OCI-LY1 (cell line): Measurements from ENCODE around the gene L3MBTL4.

Experiments
- H2AFZ ChIP-seq: fragments of 200-600 bp; sonication (generic), shearing (Covaris generic); 2 replicates; pipeline ENCODE4 v1.6.0; 2014; ENCODE audit warnings: antibody characterized with exemption, mild to moderate bottlenecking, low read length
- H3F3A ChIP-seq: fragments of 200-600 bp; sonication (generic), shearing (Covaris generic); 2 replicates; pipeline ENCODE4 v1.6.0; 2014; ENCODE audit warnings: mild to moderate bottlenecking, antibody characterized with exemption, low read length, moderate library complexity; ENCODE audit not compliant: insufficient read depth
- H3K27ac ChIP-seq: fragments of 200-600 bp; sonication (generic); 2 replicates; pipeline ENCODE4 v1.5.1; 2014; ENCODE audit warnings: low read length, mixed run types, mild to moderate bottlenecking, low read depth; ENCODE audit not compliant: poor library complexity, severe bottlenecking
- H3K27me3 ChIP-seq: fragments of 200-600 bp; sonication (generic); 2 replicates; pipeline ENCODE4 v1.6.0; 2014; ENCODE audit warnings: antibody characterized with exemption, mild to moderate bottlenecking, low read length, moderate library complexity; ENCODE audit not compliant: insufficient read depth
- H3K36me3 ChIP-seq: fragments of 200-600 bp; sonication (generic); 2 replicates; pipeline ENCODE4 v1.6.1; 2014; ENCODE audit warnings: mild to moderate bottlenecking, antibody characterized with exemption, low read length, moderate library complexity, mixed read lengths; ENCODE audit not compliant: insufficient read depth
- H3K4me1 ChIP-seq: fragments of 200-600 bp; sonication (generic); 2 replicates; pipeline ENCODE4 v1.5.1; 2014; ENCODE audit warnings: mild to moderate bottlenecking, low read length, moderate library complexity; ENCODE audit not compliant: insufficient read depth, severe bottlenecking
- H3K4me2 ChIP-seq: fragments of 200-600 bp; sonication (generic), shearing (Covaris generic); 2 replicates; pipeline ENCODE4 v1.6.1; 2014; ENCODE audit warnings: low read length
- H3K4me3 ChIP-seq: fragments of 200-600 bp; sonication (generic); 2 replicates; pipeline ENCODE4 v1.5.1; 2014; ENCODE audit warnings: low read length, low read depth, mild to moderate bottlenecking, mixed read lengths; ENCODE audit not compliant: poor library complexity, severe bottlenecking
- H3K79me2 ChIP-seq: fragments of 200-600 bp; shearing (Covaris generic); 2 replicates; pipeline ENCODE4 v1.6.1; 2016; ENCODE audit warnings: mixed run types, low read length, mixed read lengths; ENCODE audit not compliant: insufficient read depth
- H3K9ac ChIP-seq: fragments of 200-600 bp; sonication (generic), shearing (Covaris generic); 2 replicates; pipeline ENCODE4 v1.6.1; 2014; ENCODE audit warnings: mild to moderate bottlenecking, low read length, mixed read lengths
- H3K9me2 ChIP-seq: fragments of 200-600 bp; sonication (generic), shearing (Covaris generic); 2 replicates; pipeline ENCODE4 v1.6.1; 2014; ENCODE audit warnings: low read depth, mild to moderate bottlenecking, low read length, mixed read lengths
- H3K9me3 ChIP-seq: fragments of 200-600 bp; shearing (Covaris generic); 2 replicates; pipeline ENCODE4 v1.6.1; 2014; ENCODE audit warnings: low read length, mixed read lengths
- H4K20me1 ChIP-seq: fragments of 200-600 bp; sonication (generic), shearing (Covaris generic); 2 replicates; pipeline ENCODE4 v1.6.0; 2016; ENCODE audit warnings: mild to moderate bottlenecking, low read length; ENCODE audit not compliant: insufficient read depth
- CTCF ChIP-seq: fragments of 200-600 bp; sonication (generic), shearing (Covaris generic); IDR thresholded peaks from 2 replicates; pipeline ENCODE4 v1.5.1; 2017; ENCODE audit warnings: mild to moderate bottlenecking, antibody characterized with exemption, low read length, moderate library complexity, mixed read lengths
- EZH2 ChIP-seq: fragments of 200-600 bp; sonication (generic), shearing (Covaris generic); IDR thresholded peaks from 2 replicates; pipeline ENCODE4 v1.8.0; 2017; ENCODE audit warnings: borderline replicate concordance, mixed run types, mild to moderate bottlenecking, antibody characterized with exemption, low read length, moderate library complexity, mixed read lengths

Gene L3MBTL4

GRCh38 chr18:6414723-6415417, at the start of gene L3MBTL4:
TSS of gene L3MBTL4 (minus strand) at chr18:6414911. CDS start at chr18:6311625, 103,286 bp downstream.
- TF ChIP-seq CTCF (no peak), EZH2 (no peak)
- H3K4me2 ChIP-seq = no peak within 1 kb of the TSS
- no peaks in the 10 kb centered on the region for H4K20me1 ChIP-seq
- no peak within 1 kb of the TSS for H3K4me3 ChIP-seq
- no peaks in the 10 kb centered on the region for H3K9me2 ChIP-seq
- no peaks in the 10 kb centered on the region for H3K9me3 ChIP-seq
- H3K27ac ChIP-seq = no peak within 1 kb of the TSS
- H3K36me3 ChIP-seq = no peaks in the 10 kb centered on the region
- no peak within 1 kb of the TSS for H2AFZ ChIP-seq
- H3K27me3 ChIP-seq = peaks cover 4% of the 10 kb centered on the region; the same call in 1 of the 2 replicates
- H3F3A ChIP-seq = no peaks in the 10 kb centered on the region
- no peaks in the 10 kb centered on the region for H3K4me1 ChIP-seq
- no peaks in the 10 kb centered on the region for H3K79me2 ChIP-seq
- no peak within 1 kb of the TSS for H3K9ac ChIP-seq

- Histone ChIP-seq H3K4me1 (no peaks in the 10 kb centered on the region), H3F3A (no peaks in the 10 kb centered on the region), H3K9ac (no peak overlapping the region), H3K36me3 (no peaks in the 10 kb centered on the region), H3K4me3 (no peak overlapping the region), H2AFZ (no peak overlapping the region), H3K9me3 (no peaks in the 10 kb centered on the region), H4K20me1 (no peaks in the 10 kb centered on the region), H3K27ac (no peak overlapping the region), H3K9me2 (no peaks in the 10 kb centered on the region), H3K4me2 (no peak overlapping the region), H3K27me3 (no peaks in the 10 kb centered on the region), H3K79me2 (no peaks in the 10 kb centered on the region)
- no peak for TF ChIP-seq EZH2
- TF ChIP-seq CTCF = no peak
Measured at GRCh38 chr18:6452194-6452593, 37.5 kb upstream of the L3MBTL4 start.

- no peak for TF ChIP-seq EZH2
- TF ChIP-seq CTCF = no peak
- no peaks in the 10 kb centered on the region for H3K9me3 ChIP-seq
- no peaks in the 10 kb centered on the region for H3K4me1 ChIP-seq
- H3F3A ChIP-seq = no peaks in the 10 kb centered on the region
- no peak overlapping the region for H3K4me3 ChIP-seq
- no peaks in the 10 kb centered on the region for H4K20me1 ChIP-seq
- H3K27me3 ChIP-seq = no peaks in the 10 kb centered on the region
- H3K36me3 ChIP-seq = no peaks in the 10 kb centered on the region
- H3K4me2 ChIP-seq = no peak overlapping the region
- no peaks in the 10 kb centered on the region for H3K9me2 ChIP-seq
- no peak overlapping the region for H2AFZ ChIP-seq
- H3K9ac ChIP-seq = no peak overlapping the region
- no peaks in the 10 kb centered on the region for H3K79me2 ChIP-seq
- no peak overlapping the region for H3K27ac ChIP-seq
Measured at GRCh38 chr18:6449213-6449612, 34.5 kb upstream of the L3MBTL4 start.
